Activated T-helper 1 cell treated with Interleukin-2 at 50 U/mL for 16 hours (primary cell): ENCODE data around the gene UBE2L6.

Source experiments
- DNase-seq: peaks from one replicate; pipeline ENCODE4 v3.0.0-alpha.2; 2020; ENCODE audit warnings: low read depth

The UBE2L6 gene

GRCh38 chr11:57567515-57568329 lies at the start of gene UBE2L6:
TSS of gene UBE2L6 (minus strand) at chr11:57567672. CDS start at chr11:57567611, 61 bp downstream.
- DNase-seq: peak; percentile 37

GRCh38 chr11:57616595-57616994 lies 49.1 kb upstream of the UBE2L6 start:
- DNase-seq: no peak

- no peak for DNase-seq
Observed at GRCh38 chr11:57615308-57615707, 47.8 kb upstream of the UBE2L6 start.

- DNase-seq: no peak
Observed at GRCh38 chr11:57614234-57614772, 46.8 kb upstream of the UBE2L6 start.

GRCh38 chr11:57610170-57610569 lies 42.7 kb upstream of the UBE2L6 start:
- no peak for DNase-seq

- DNase-seq: no peak
Observed at GRCh38 chr11:57605028-57605420, 37.6 kb upstream of the UBE2L6 start.

- no peak for DNase-seq
Observed at GRCh38 chr11:57604296-57605027, 37.0 kb upstream of the UBE2L6 start.

GRCh38 chr11:57601297-57601696 lies 33.8 kb upstream of the UBE2L6 start:
- no peak for DNase-seq

GRCh38 chr11:57599381-57599780 lies 31.9 kb upstream of the UBE2L6 start:
- no peak for DNase-seq

GRCh38 chr11:57598831-57599155 lies 31.3 kb upstream of the UBE2L6 start:
- no peak for DNase-seq

- no peak for DNase-seq
Observed at GRCh38 chr11:57597916-57598830, 30.7 kb upstream of the UBE2L6 start.

GRCh38 chr11:57597461-57597915 lies 30.0 kb upstream of the UBE2L6 start, which contains the start of gene SERPING1:
TSS of gene SERPING1 (plus strand) at chr11:57597685. CDS start at chr11:57598271, 586 bp downstream.
- no peak for DNase-seq

GRCh38 chr11:57596266-57596885 lies 28.9 kb upstream of the UBE2L6 start:
- DNase-seq: no peak

GRCh38 chr11:57588046-57588710 lies 20.7 kb upstream of the UBE2L6 start:
- DNase-seq: no peak

- DNase-seq: no peak
Observed at GRCh38 chr11:57586711-57587245, 19.3 kb upstream of the UBE2L6 start.

GRCh38 chr11:57585301-57585700 lies 17.8 kb upstream of the UBE2L6 start:
- no peak for DNase-seq

- DNase-seq: no peak
Observed at GRCh38 chr11:57584341-57584740, 16.9 kb upstream of the UBE2L6 start.

- DNase-seq: no peak
Observed at GRCh38 chr11:57574061-57574460, 6.6 kb upstream of the UBE2L6 start.

- no peak for DNase-seq
Observed at GRCh38 chr11:57571606-57572005, 4.1 kb upstream of the UBE2L6 start.

- peak; percentile 78 for DNase-seq
Observed at GRCh38 chr11:57568330-57568766, 876 bp upstream of the UBE2L6 start.
